ENCODE data around the gene LZTS2. TPM values are rescaled to one million over a fixed set of nuclear protein-coding genes. Genes with fewer than 3 reads are reported as not detected.

The LZTS2 gene
- total RNA-seq, 4 donors from 2014 or later = 51.5 to 123 (median 85.2) TPM

- TF ChIP-seq POLR2A (IDR thresholded peaks at IDR 0.05) (no peak), CTCF (IDR thresholded peaks at IDR 0.05) (no peak)
- H3K27ac ChIP-seq = no peak overlapping the region
- H3K9me3 ChIP-seq = no peaks in the 10 kb centered on the region
- no peaks in the 10 kb centered on the region for H3K36me3 ChIP-seq
- H3K4me1 ChIP-seq = peaks cover 0 to 5% of the 10 kb centered on the region in 2 donors
- intact Hi-C loops (cut with DNase I; ENCODE audit: low total_unique reads) = no loop called here
- H3K4me3 ChIP-seq = no peak overlapping the region
- no peaks in the 10 kb centered on the region for H3K27me3 ChIP-seq
- DNase-seq = no peak
Observed at GRCh38 chr10:101035314-101035713, 35.7 kb downstream of the LZTS2 start.

DNA sequence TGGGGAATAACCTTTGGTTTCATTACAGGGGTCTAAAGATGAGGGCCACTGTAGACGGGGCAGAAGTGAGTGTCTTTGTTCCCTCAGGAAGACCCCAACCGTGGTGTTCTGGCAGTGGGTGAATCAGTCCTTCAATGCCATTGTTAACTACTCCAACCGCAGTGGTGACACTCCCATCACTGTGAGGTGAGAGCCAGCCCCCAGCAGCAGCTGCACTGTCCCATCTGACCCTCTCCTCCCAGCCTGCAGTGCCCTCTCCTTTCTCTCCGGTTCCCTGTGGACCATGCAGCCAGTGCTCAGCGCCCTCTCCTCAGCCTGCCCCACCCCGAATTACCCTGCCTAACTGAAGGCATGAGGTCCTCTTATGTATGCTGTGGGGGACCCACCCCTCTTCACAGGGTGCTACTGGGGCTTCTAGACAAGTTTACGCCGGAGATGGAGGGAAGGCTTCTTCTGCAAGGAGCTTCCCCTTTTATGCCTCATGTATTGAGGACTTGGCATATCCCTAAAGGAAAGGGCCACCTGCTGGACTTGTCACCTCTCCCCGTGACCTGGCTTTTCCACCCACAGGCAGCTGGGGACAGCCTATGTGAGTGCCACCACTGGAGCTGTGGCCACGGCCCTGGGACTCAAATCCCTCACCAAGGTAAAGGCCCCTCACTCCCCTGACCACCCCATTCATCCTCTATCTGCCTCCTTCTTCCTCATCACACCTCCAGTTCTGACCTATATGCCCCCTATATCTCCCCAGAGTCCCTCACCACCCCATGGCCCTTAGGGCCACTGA, 36.5 kb downstream of the LZTS2 start:
- intact Hi-C loops (cut with DNase I; ENCODE audit: low total_unique reads) = no loop called here
- no peaks in the 10 kb centered on the region for H3K36me3 ChIP-seq

DNA sequence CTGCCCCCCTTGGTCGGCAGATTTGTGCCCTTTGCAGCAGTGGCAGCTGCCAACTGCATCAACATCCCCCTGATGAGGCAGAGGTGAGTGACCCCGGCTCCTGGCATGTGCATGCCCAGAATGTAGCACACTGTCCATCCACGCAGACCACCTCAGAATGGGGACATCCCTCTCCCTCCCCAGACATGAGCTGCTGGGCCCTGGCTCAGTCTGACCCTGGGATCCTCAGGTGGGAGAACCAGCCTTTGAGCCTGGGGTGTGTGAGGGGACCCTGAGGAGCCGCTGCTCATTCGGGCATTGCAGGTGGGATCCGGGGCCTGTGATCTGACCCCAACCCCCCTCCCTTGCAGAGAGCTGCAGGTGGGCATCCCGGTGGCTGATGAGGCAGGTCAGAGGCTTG, 37.1 kb downstream of the LZTS2 start:
- DNase-seq = no peak
- no peaks in the 10 kb centered on the region for H3K36me3 ChIP-seq

More for the DNA sequence above, 36.5 kb downstream of the LZTS2 start:
- no peak overlapping the region for H3K4me3 ChIP-seq
- no peaks in the 10 kb centered on the region for H3K9me3 ChIP-seq
- H3K4me1 ChIP-seq = no peaks in the 10 kb centered on the region
- H3K27ac ChIP-seq = no peak overlapping the region
- H3K27me3 ChIP-seq = no peaks in the 10 kb centered on the region
- no peak for DNase-seq
- TF ChIP-seq POLR2A (IDR thresholded peaks at IDR 0.05) = no peak
- no peak for TF ChIP-seq CTCF (IDR thresholded peaks at IDR 0.05)

DNA sequence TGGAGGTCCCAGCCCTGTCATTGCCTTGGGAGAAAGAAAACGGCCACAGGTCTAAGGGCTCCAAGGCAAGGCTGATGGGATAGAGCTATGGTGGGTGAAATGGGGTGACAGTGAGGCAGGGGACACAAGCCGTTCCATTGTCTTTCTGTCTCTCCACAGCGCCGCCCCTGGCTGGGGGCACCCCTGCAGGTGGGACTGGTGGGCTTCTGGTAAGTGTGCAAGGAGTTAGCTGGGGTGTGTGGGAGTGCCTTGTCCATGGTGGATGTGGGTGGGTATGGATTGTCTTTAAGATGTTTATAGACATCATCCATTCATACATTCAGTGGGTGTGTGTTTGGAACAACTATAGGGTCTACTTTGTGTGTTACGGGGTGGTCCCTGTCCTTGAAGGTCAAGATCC, 38.9 kb downstream of the LZTS2 start:
- no peak overlapping the region for H3K4me3 ChIP-seq
- no peaks in the 10 kb centered on the region for H3K27me3 ChIP-seq
- no peak for DNase-seq
- H3K27ac ChIP-seq = no peak overlapping the region
- H3K4me1 ChIP-seq = peaks cover 0 to 5% of the 10 kb centered on the region in 2 donors
- intact Hi-C loops (cut with DNase I; ENCODE audit: low total_unique reads) = no loop called here
- H3K36me3 ChIP-seq = no peaks in the 10 kb centered on the region
- TF ChIP-seq POLR2A (IDR thresholded peaks at IDR 0.05) (no peak), CTCF (IDR thresholded peaks at IDR 0.05) (no peak)
- no peaks in the 10 kb centered on the region for H3K9me3 ChIP-seq

More for the DNA sequence above, 37.1 kb downstream of the LZTS2 start:
- Histone ChIP-seq H3K27me3 (no peaks in the 10 kb centered on the region), H3K4me3 (no peak overlapping the region), H3K9me3 (no peaks in the 10 kb centered on the region), H3K4me1 (peaks cover 0 to 4% of the 10 kb centered on the region in 2 donors), H3K27ac (no peak overlapping the region)
- TF ChIP-seq CTCF (IDR thresholded peaks at IDR 0.05) (no peak), POLR2A (IDR thresholded peaks at IDR 0.05) (no peak)
- intact Hi-C loops (cut with DNase I; ENCODE audit: low total_unique reads) = no loop called here

DNA sequence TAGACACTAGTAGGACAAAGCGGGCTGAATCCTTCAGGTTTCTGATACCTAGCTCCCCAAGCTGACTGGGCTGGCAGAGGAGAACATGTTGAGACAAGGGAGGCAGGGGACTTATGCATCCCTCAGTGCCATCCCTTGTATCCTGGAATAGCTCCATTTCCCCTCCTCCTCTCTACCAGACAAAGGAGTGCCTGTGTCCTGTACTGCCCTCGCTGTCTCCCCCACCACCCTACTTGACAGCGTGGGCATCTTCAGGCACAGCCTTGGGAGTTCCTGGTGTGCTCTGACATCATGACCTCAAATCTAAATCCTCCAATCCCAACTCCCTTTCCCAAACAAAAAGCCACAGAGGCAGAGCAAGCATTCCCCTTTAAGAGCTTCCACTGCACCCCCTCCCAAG, 40.5 kb downstream of the LZTS2 start:
- no peak overlapping the region for H3K4me3 ChIP-seq
- H3K36me3 ChIP-seq = no peaks in the 10 kb centered on the region
- H3K27me3 ChIP-seq = no peaks in the 10 kb centered on the region
- no peak overlapping the region for H3K27ac ChIP-seq
- intact Hi-C loops (cut with DNase I; ENCODE audit: low total_unique reads) = no loop called here
- peaks cover 0 to 5% of the 10 kb centered on the region in 2 donors for H3K4me1 ChIP-seq
- no peak for DNase-seq
- no peak for TF ChIP-seq CTCF (IDR thresholded peaks at IDR 0.05)
- TF ChIP-seq POLR2A (IDR thresholded peaks at IDR 0.05) = no peak
- no peaks in the 10 kb centered on the region for H3K9me3 ChIP-seq

Measured in uterus (tissue), 4 donors.